WTC11 (cell line): ENCODE results near the gene SORL1.

Source experiments
- NFYB ChIP-seq: sonication (generic); formaldehyde crosslinking; conservative IDR thresholded peaks from 2 replicates; pipeline ENCODE4 v1.8.0; 2022; ENCODE audit warnings: low read depth, missing genetic modification reagents
- SMAD4 ChIP-seq: sonication (generic); formaldehyde crosslinking; IDR thresholded peaks from 2 replicates; pipeline ENCODE4 v1.8.0; 2022; ENCODE audit warnings: mild to moderate bottlenecking, missing genetic modification reagents
- SP1 ChIP-seq: sonication (generic); formaldehyde crosslinking; conservative IDR thresholded peaks from 2 replicates; pipeline ENCODE4 v1.8.1; 2022; ENCODE audit warnings: missing genetic modification reagents
- TCF7 ChIP-seq: sonication (generic); formaldehyde crosslinking; IDR thresholded peaks from 2 replicates; pipeline ENCODE4 v1.8.0; 2022; ENCODE audit warnings: mild to moderate bottlenecking, low read depth, missing genetic modification reagents, moderate library complexity
- TF ChIP-seq, protein P1 (sequence below): fragments of 200-600 bp; IDR thresholded peaks from 2 replicates; pipeline ENCODE4 v1.8.0; 2022; ENCODE audit warnings: antibody characterized with exemption
- TF ChIP-seq, protein P2 (sequence below): sonication (generic); formaldehyde crosslinking; IDR thresholded peaks from 2 replicates; pipeline ENCODE4 v1.8.1; 2022; ENCODE audit warnings: mild to moderate bottlenecking, moderate library complexity, missing genetic modification reagents

DNA sequence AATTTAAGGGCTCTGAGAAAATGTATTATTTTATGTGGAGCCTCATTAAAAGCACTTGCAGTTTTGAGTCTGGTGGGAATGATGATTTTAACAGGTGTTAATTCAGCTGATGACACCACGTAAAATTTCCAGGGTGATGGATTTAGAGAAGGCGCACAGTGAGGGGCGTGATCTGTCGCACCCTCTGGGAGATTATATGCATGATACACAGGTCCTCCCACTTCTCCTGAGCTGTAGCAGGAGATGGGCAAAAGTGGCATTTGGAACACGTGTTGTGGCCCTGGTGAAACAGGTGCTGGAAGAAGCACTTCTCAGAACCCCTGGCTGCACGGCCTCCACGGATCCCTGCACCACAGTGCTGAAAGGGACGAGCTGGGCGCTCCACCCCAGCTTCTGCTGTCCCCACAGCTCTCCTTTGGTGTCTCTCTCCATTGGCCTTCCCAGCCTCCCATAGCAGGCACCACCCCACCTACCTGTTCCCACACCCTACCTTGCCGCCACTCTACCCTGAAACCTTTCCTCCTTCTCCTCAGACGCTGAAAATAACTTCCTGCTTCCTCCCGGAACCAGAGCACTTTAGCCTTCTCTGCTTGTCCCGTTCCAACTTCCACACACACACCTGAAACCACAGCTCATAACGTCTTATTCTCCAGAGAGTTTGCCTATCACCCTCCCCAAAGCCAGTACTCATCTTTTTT lies 6.9 kb upstream of the SORL1 start:
- TF ChIP-seq, protein P1, sequence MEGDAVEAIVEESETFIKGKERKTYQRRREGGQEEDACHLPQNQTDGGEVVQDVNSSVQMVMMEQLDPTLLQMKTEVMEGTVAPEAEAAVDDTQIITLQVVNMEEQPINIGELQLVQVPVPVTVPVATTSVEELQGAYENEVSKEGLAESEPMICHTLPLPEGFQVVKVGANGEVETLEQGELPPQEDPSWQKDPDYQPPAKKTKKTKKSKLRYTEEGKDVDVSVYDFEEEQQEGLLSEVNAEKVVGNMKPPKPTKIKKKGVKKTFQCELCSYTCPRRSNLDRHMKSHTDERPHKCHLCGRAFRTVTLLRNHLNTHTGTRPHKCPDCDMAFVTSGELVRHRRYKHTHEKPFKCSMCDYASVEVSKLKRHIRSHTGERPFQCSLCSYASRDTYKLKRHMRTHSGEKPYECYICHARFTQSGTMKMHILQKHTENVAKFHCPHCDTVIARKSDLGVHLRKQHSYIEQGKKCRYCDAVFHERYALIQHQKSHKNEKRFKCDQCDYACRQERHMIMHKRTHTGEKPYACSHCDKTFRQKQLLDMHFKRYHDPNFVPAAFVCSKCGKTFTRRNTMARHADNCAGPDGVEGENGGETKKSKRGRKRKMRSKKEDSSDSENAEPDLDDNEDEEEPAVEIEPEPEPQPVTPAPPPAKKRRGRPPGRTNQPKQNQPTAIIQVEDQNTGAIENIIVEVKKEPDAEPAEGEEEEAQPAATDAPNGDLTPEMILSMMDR = no peak
- no peak for TF ChIP-seq SMAD4
- no peak for TF ChIP-seq TCF7 (CRISPR knock-in tag)
- TF ChIP-seq NFYB = no peak
- TF ChIP-seq, protein P2, sequence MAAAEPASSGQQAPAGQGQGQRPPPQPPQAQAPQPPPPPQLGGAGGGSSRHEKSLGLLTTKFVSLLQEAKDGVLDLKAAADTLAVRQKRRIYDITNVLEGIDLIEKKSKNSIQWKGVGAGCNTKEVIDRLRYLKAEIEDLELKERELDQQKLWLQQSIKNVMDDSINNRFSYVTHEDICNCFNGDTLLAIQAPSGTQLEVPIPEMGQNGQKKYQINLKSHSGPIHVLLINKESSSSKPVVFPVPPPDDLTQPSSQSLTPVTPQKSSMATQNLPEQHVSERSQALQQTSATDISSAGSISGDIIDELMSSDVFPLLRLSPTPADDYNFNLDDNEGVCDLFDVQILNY (CRISPR knock-in tag) = no peak
- no peak for TF ChIP-seq SP1 (CRISPR knock-in tag)
